Caco-2 (cell line): ENCODE data around the gene KLHL22. TPM values are rescaled to one million over a fixed set of nuclear protein-coding genes. Genes with fewer than 3 reads are reported as not detected.

Experiments used
- BruUV-seq: library from RNA; stranded (reverse); fragments of 400-500 nt; replicated peaks from 2 replicates; lab custom pipeline; 2021; lab: Mats Ljungman, UMichigan
- CTCF ChIA-PET: fragments of 300-600 bp; sonication (Branson Sonifier 250); formaldehyde crosslinking; loops from one replicate; lab custom pipeline; 2022; ENCODE audit warnings: antibody characterized with exemption; lab: Charles Lee
- POLR2A ChIA-PET: fragments of 300-600 bp; sonication (Branson Sonifier 250); formaldehyde crosslinking; loops from one replicate; lab custom pipeline; 2022; ENCODE audit warnings: antibody characterized with exemption; lab: Charles Lee
- DNase-seq, 2 experiments: peaks; one replicate each; pipeline versions ENCODE4 v3.0.0 to v3.0.0-alpha.2; 2020 to 2022
- H3K27me3 ChIP-seq: replicated peaks from 2 replicates; pipeline ENCODE4 v1.6.0; 2011; ENCODE audit warnings: low read length; ENCODE audit not compliant: control insufficient read depth, insufficient read depth
- H3K36me3 ChIP-seq: 2 replicates; pipeline ENCODE4 v1.5.1; 2011; ENCODE audit warnings: low read length; ENCODE audit not compliant: control insufficient read depth, insufficient read depth
- H3K4me1 ChIP-seq: fragments of 250-450 bp; sonication (Bioruptor Pico); 2 replicates; pipeline ENCODE4 v1.5.1; 2020; ENCODE audit warnings: mild to moderate bottlenecking
- H3K4me3 ChIP-seq: 2 replicates; pipeline ENCODE4 v1.5.1; 2011; ENCODE audit warnings: low read depth, mild to moderate bottlenecking, control low read depth, low read length
- H3K9me3 ChIP-seq: fragments of 250-450 bp; sonication (Bioruptor Pico); 2 replicates; pipeline ENCODE4 v1.5.1; 2020; ENCODE audit warnings: mild to moderate bottlenecking, moderate library complexity
- H3K27ac Mint-ChIP-seq: one replicate; pipeline ENCODE4 v1.8.0; 2022; ENCODE audit warnings: mixed read lengths; ENCODE audit not compliant: unreplicated experiment
- H3K27me3 Mint-ChIP-seq: one replicate; pipeline ENCODE4 v1.8.0; 2022; ENCODE audit warnings: mixed read lengths; ENCODE audit not compliant: insufficient read depth, unreplicated experiment
- H3K36me3 Mint-ChIP-seq: one replicate; pipeline ENCODE4 v1.8.0; 2022; ENCODE audit warnings: mild to moderate bottlenecking, mixed read lengths; ENCODE audit not compliant: insufficient read depth, unreplicated experiment
- H3K4me1 Mint-ChIP-seq: one replicate; pipeline ENCODE4 v1.8.0; 2022; ENCODE audit warnings: low read depth, mixed read lengths; ENCODE audit not compliant: unreplicated experiment
- H3K4me3 Mint-ChIP-seq: one replicate; pipeline ENCODE4 v1.8.0; 2022; ENCODE audit warnings: mild to moderate bottlenecking, moderate library complexity, mixed read lengths; ENCODE audit not compliant: unreplicated experiment
- H3K9me3 Mint-ChIP-seq: one replicate; pipeline ENCODE4 v1.8.0; 2022; ENCODE audit warnings: mixed read lengths; ENCODE audit not compliant: unreplicated experiment
- intact Hi-C: fragments of 100-400 bp; cut with micrococcal nuclease; formaldehyde crosslinking; loops from one replicate; pipeline ENCODE4 v1.10.0; 2022; ENCODE audit not compliant: unreplicated experiment
- total RNA-seq: library from RNA; stranded (reverse); gene quantifications from 2 replicates; pipeline ENCODE4 v1.2.3, GENCODE V29; 2022
- TF ChIP-seq, protein P1 (sequence below), 2 experiments: fragments of 200-600 bp in 1 of 2; IDR thresholded peaks; 1 replicate in 1 of 2; 2 replicates in 1 of 2; pipeline versions ENCODE4 v1.5.1 to v1.8.0; 2011 to 2022; ENCODE audit warnings: antibody characterized with exemption in 1 of 2, control low read depth in 1 of 2, inconsistent platforms in 1 of 2, low read depth in 1 of 2, low read length in 1 of 2, mild to moderate bottlenecking in 1 of 2, moderate library complexity in 1 of 2; ENCODE audit not compliant: insufficient read depth in 1 of 2, severe bottlenecking in 1 of 2, unreplicated experiment in 1 of 2

The KLHL22 gene
- total RNA-seq, 1 experiment from 2014 or later: 24.4 TPM

GRCh38 chr22:20490183-20490940 is 5.2 kb downstream of the KLHL22 start:
- POLR2A ChIA-PET: no interaction called here
- intact Hi-C loops: no loop called here

DNA sequence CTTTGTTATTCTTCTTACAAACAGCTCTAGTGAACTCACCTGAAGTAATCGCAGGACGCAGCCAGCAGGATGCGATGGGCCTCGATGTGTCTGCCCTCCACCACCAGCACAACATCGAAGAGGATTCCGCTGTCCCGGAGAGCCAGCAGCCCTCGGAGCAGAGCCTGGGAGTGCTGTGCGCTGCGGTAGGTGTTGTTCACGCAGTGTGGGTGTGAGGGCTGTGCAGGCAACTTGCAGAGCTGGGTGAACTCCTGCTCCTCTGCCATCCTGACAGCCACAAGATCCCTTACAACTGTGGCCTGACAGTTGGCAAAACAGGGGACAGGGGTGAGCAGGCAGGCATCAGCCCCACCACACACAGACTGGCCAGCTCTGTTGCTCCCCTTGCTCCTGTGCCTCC is 6.6 kb downstream of the KLHL22 start:
- intact Hi-C loops: no loop called here
- H3K27me3 ChIP-seq: no peaks in the 10 kb centered on the region
- Mint-ChIP-seq H3K4me1 (no peaks in the 10 kb centered on the region), H3K4me3 (no peak overlapping the region), H3K36me3 (peaks cover 8% of the 10 kb centered on the region), H3K27me3 (no peaks in the 10 kb centered on the region), H3K27ac (no peak overlapping the region), H3K9me3 (no peaks in the 10 kb centered on the region)
- H3K4me1 ChIP-seq: no peaks in the 10 kb centered on the region
- no peaks in the 10 kb centered on the region; the same call in 1 of the 2 replicates for H3K36me3 ChIP-seq
- no TSS peak for BruUV-seq
- TF ChIP-seq, protein P1, sequence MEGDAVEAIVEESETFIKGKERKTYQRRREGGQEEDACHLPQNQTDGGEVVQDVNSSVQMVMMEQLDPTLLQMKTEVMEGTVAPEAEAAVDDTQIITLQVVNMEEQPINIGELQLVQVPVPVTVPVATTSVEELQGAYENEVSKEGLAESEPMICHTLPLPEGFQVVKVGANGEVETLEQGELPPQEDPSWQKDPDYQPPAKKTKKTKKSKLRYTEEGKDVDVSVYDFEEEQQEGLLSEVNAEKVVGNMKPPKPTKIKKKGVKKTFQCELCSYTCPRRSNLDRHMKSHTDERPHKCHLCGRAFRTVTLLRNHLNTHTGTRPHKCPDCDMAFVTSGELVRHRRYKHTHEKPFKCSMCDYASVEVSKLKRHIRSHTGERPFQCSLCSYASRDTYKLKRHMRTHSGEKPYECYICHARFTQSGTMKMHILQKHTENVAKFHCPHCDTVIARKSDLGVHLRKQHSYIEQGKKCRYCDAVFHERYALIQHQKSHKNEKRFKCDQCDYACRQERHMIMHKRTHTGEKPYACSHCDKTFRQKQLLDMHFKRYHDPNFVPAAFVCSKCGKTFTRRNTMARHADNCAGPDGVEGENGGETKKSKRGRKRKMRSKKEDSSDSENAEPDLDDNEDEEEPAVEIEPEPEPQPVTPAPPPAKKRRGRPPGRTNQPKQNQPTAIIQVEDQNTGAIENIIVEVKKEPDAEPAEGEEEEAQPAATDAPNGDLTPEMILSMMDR (IDR thresholded peaks at IDR 0.05; ENCODE audit: insufficient read depth in 1 of 2, low read depth in 1 of 2, low read length in 1 of 2, severe bottlenecking in 1 of 2, unreplicated experiment in 1 of 2): no peak
- H3K4me3 ChIP-seq: no peak overlapping the region
- H3K9me3 ChIP-seq: no peaks in the 10 kb centered on the region
- no peak for DNase-seq
- POLR2A ChIA-PET: no interaction called here
- CTCF ChIA-PET: no interaction called here

More at GRCh38 chr22:20490183-20490940, 5.2 kb downstream of the KLHL22 start:
- H3K27me3 ChIP-seq: no peaks in the 10 kb centered on the region
- H3K4me1 ChIP-seq: no peaks in the 10 kb centered on the region
- CTCF ChIA-PET: no interaction called here
- no peaks in the 10 kb centered on the region; the same call in 1 of the 2 replicates for H3K36me3 ChIP-seq
- no peak for DNase-seq
- BruUV-seq: no TSS peak
- H3K9me3 ChIP-seq: no peaks in the 10 kb centered on the region
- Mint-ChIP-seq H3K27ac (no peak overlapping the region), H3K9me3 (no peaks in the 10 kb centered on the region), H3K36me3 (peaks cover 8% of the 10 kb centered on the region), H3K4me3 (no peak overlapping the region), H3K4me1 (no peaks in the 10 kb centered on the region), H3K27me3 (no peaks in the 10 kb centered on the region)
- H3K4me3 ChIP-seq: no peak overlapping the region
- TF ChIP-seq, protein P1 (IDR thresholded peaks at IDR 0.05; ENCODE audit: insufficient read depth in 1 of 2, low read depth in 1 of 2, low read length in 1 of 2, severe bottlenecking in 1 of 2, unreplicated experiment in 1 of 2): no peak

DNA sequence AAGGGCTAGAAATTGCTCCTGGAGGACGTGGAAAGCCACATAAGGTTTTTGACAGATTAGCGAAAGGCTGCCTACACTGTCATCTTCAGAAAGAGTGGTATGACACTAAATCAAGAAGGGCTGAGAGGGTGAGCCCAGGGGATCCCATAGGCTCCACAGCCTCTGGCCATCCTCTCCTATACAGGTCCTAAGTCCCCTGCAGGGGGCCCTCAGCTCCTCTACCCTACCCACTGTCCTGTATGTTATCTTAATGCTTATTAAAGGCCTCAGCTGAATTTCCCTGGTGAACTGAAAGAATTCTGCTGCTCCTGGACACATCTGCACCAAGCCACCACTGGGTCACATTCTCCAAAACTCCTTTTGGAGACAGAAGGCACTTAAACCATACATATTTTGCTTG is 7.9 kb downstream of the KLHL22 start:
- Mint-ChIP-seq H3K4me1 (no peaks in the 10 kb centered on the region), H3K4me3 (no peak overlapping the region), H3K27me3 (no peaks in the 10 kb centered on the region), H3K36me3 (peaks cover 18% of the 10 kb centered on the region), H3K27ac (peak overlapping the region; percentile 10), H3K9me3 (no peaks in the 10 kb centered on the region)
- TF ChIP-seq, protein P1 (IDR thresholded peaks at IDR 0.05; ENCODE audit: insufficient read depth in 1 of 2, low read depth in 1 of 2, low read length in 1 of 2, severe bottlenecking in 1 of 2, unreplicated experiment in 1 of 2): no peak
- BruUV-seq: no TSS peak
- ChIA-PET POLR2A (no interaction called here), CTCF (no interaction called here)
- Histone ChIP-seq H3K4me1 (no peaks in the 10 kb centered on the region), H3K9me3 (no peaks in the 10 kb centered on the region), H3K36me3 (no peaks in the 10 kb centered on the region; the same call in 1 of the 2 replicates), H3K27me3 (no peaks in the 10 kb centered on the region), H3K4me3 (no peak overlapping the region)
- intact Hi-C loops: no loop called here
- no peak for DNase-seq
